Measurements from ENCODE around the gene CFAP157. TPM values are rescaled to one million over a fixed set of nuclear protein-coding genes. Genes with fewer than 3 reads are reported as not detected.

CFAP157 gene
- total and polyA plus RNA-seq, 2 donors (not counting 3 experiments of a cell fraction or from before 2014, with no cell fraction given) = 0.03 TPM; not detected in 1

GRCh38 chr9:127680846-127681245 is 25.9 kb upstream of the CFAP157 start:
- intact Hi-C loops (cut with micrococcal nuclease) = no loop called here

More at GRCh38 chr9:127680846-127681245, 25.9 kb upstream of the CFAP157 start:
- ChIA-PET POLR2A (no interaction called here), CTCF (interaction anchor here (0.6 kb wide), 1 partner anchor 177 kb away, joined by 3 read pairs; no protein-coding TSS in a partner anchor)
- no peak overlapping the region for H3K4me3 ChIP-seq (replicated peaks in 1 of 3; ENCODE audit: insufficient read depth in 1 of 3, low read depth in 1 of 3, low read length in 3 of 3)
- H3K79me2 ChIP-seq (ENCODE audit: control insufficient read depth, insufficient read depth, low read length) = no peaks in the 10 kb centered on the region
- peaks cover under 1 to 46% of the 10 kb centered on the region in 2 experiments for H3K36me3 ChIP-seq (ENCODE audit: control insufficient read depth in 2 of 2, extremely low read depth in 1 of 2, insufficient read depth in 2 of 2, low read length in 2 of 2)
- no TSS peak for BruUV-seq (replicated peaks)
- no peaks in the 10 kb centered on the region for H3K4me1 ChIP-seq (ENCODE audit: control insufficient read depth, extremely low read depth, insufficient read depth, low read length)
- H3K9me1 ChIP-seq (replicated peaks; ENCODE audit: control insufficient read depth, extremely low read depth, insufficient read depth, low read length) = no peaks in the 10 kb centered on the region
- no peaks in the 10 kb centered on the region for H3K9me3 ChIP-seq (replicated peaks; ENCODE audit: control insufficient read depth, insufficient read depth, low read length)
- DNase-seq (ENCODE audit: low read depth, low spot score) (no peak), FAIRE-seq (no peak)
- no peaks in the 10 kb centered on the region for H3K27me3 ChIP-seq (ENCODE audit: control insufficient read depth in 2 of 2, insufficient read depth in 2 of 2, low read length in 2 of 2)
- TF ChIP-seq GATA2 (IDR thresholded peaks at IDR 0.05; ENCODE audit: insufficient read depth, insufficient read length, low read depth, low read length) (no peak), POLR2AphosphoS5 (IDR thresholded peaks at IDR 0.05; ENCODE audit: insufficient read depth, low read depth, low read length) (no peak), MYC (IDR thresholded peaks at IDR 0.05; ENCODE audit: low read depth, low read length) (no peak), EZH2 (IDR thresholded peaks at IDR 0.05; ENCODE audit: borderline replicate concordance, low read depth, low read length, severe bottlenecking) (no peak), MAX (IDR thresholded peaks at IDR 0.05; ENCODE audit: insufficient read depth, insufficient read length) (no peak), JUN (IDR thresholded peaks at IDR 0.05; ENCODE audit: borderline replicate concordance, insufficient read depth, insufficient read length, low read depth) (no peak), FOS (IDR thresholded peaks at IDR 0.05; ENCODE audit: borderline replicate concordance, insufficient read depth, low read length) (no peak), CTCF (IDR thresholded peaks at IDR 0.05; ENCODE audit: extremely low read depth in 1 of 2, insufficient read depth in 1 of 2, low read depth in 1 of 2, low read length in 2 of 2) (no peak), POLR2A (IDR thresholded peaks at IDR 0.05; ENCODE audit: low read depth, low read length) (no peak)
- H3K27ac ChIP-seq (ENCODE audit: insufficient read depth, low read depth, low read length) = no peak overlapping the region
- H3K4me2 ChIP-seq (ENCODE audit: insufficient read depth, low read length) = no peak overlapping the region
- H3K9ac ChIP-seq (replicated peaks; ENCODE audit: extremely low read depth, insufficient read depth, low read length) = no peak overlapping the region
- no peaks in the 10 kb centered on the region for H4K20me1 ChIP-seq (replicated peaks; ENCODE audit: control insufficient read depth, extremely low read depth, insufficient read depth, low read length)
- dilution Hi-C loops (cut with MboI; ENCODE audit: extremely low pct_ligation_motif_present, low sequenced_read_pairs) = no loop called here
- no peak overlapping the region for H2AFZ ChIP-seq (ENCODE audit: low read depth, low read length)

Measured in endothelial cell of umbilical vein (primary cell).